ENCODE results near the gene CEP41. TPM values are rescaled to one million over a fixed set of nuclear protein-coding genes. Genes with fewer than 3 reads are reported as not detected.
"Not testable (repeated sequence)": the region's sequence is repeated elsewhere in the genome, so short reads cannot be mapped to it uniquely, and the experiment has no call there.

The CEP41 gene
- polyA plus RNA-seq, 1 donor from 2014 or later: 6.0 TPM

DNA sequence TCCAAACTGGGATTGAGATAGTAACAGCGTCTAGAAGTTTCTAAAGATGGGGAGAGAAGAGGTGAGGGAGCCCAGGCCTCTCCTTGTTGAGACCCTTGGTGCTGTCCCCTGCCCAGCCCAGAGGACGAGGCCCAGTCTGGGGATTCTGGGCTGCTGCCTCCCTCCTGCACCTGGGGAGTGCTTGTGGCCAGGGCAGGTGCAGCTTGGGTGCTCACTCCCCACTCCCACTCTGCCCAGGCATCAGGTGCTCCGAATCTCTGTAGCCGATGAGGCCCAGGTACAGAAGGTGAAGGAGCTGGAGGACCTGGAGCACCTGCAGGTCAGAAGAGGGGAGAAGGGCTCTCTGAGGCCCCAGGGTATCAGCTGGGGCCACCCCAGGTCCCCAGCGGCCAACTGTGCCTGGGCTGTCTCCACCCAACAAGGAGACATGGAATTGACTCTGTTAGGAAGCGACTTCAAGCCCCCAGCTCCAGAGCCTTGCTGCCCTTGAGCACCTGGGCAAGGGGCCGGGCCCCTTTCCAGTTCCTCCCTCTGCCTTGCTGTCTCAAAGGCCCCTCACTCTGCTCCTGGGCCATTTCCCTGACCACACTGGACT lies 59.9 kb downstream of the CEP41 start:
- Mint-ChIP-seq H3K27me3 (peaks cover 5% of the 10 kb centered on the region), H3K36me3 (no peaks in the 10 kb centered on the region), H3K4me1 (no peaks in the 10 kb centered on the region), H3K27ac (no peak overlapping the region), H3K4me3 (no peak overlapping the region), H3K9me3 (peaks cover 2 to 7% (median 5%) of the 10 kb centered on the region in 3 donors)

- Mint-ChIP-seq H3K4me1 (no peaks in the 10 kb centered on the region), H3K9me3 (peaks cover 2 to 7% (median 5%) of the 10 kb centered on the region in 3 donors), H3K4me3 (no peak within 1 kb of the TSS), H3K27me3 (peaks cover 5% of the 10 kb centered on the region), H3K36me3 (no peaks in the 10 kb centered on the region), H3K27ac (no peak within 1 kb of the TSS)
Measured at GRCh38 chr7:130379921-130380860, 60.6 kb downstream of the CEP41 start, which contains the start of gene CPA1. Gene CPA1, plus strand, starts transcription at chr7:130380494. Its CDS starts 27 bp downstream, at chr7:130380521.

- Mint-ChIP-seq H3K27me3 (peaks cover 5% of the 10 kb centered on the region), H3K4me1 (no peaks in the 10 kb centered on the region), H3K4me3 (no peak overlapping the region), H3K9me3 (peaks cover 2 to 7% (median 5%) of the 10 kb centered on the region in 3 donors), H3K27ac (no peak overlapping the region), H3K36me3 (no peaks in the 10 kb centered on the region)
Measured at GRCh38 chr7:130379532-130379920, 61.3 kb downstream of the CEP41 start.

GRCh38 chr7:130379019-130379418 lies 61.8 kb downstream of the CEP41 start:
- H3K4me1 Mint-ChIP-seq: no peaks in the 10 kb centered on the region
- peaks cover 2 to 7% (median 5%) of the 10 kb centered on the region in 3 donors for H3K9me3 Mint-ChIP-seq
- H3K27ac Mint-ChIP-seq: no peak overlapping the region
- no peaks in the 10 kb centered on the region for H3K36me3 Mint-ChIP-seq
- H3K27me3 Mint-ChIP-seq: peaks cover 5% of the 10 kb centered on the region
- no peak overlapping the region for H3K4me3 Mint-ChIP-seq

GRCh38 chr7:130377178-130377577 lies 63.6 kb downstream of the CEP41 start:
- Mint-ChIP-seq H3K9me3 (peaks cover 2 to 7% (median 5%) of the 10 kb centered on the region in 3 donors), H3K4me1 (no peaks in the 10 kb centered on the region), H3K27ac (no peak overlapping the region), H3K36me3 (no peaks in the 10 kb centered on the region), H3K27me3 (peaks cover 2% of the 10 kb centered on the region), H3K4me3 (no peak overlapping the region)

GRCh38 chr7:130376461-130376860 lies 64.4 kb downstream of the CEP41 start:
- H3K36me3 Mint-ChIP-seq, H3K27ac Mint-ChIP-seq, H3K27me3 Mint-ChIP-seq, H3K4me3 Mint-ChIP-seq, H3K4me1 Mint-ChIP-seq, H3K9me3 Mint-ChIP-seq: not testable (repeated sequence)

GRCh38 chr7:130374507-130374906 lies 66.3 kb downstream of the CEP41 start:
- Mint-ChIP-seq H3K4me1 (peaks cover 0 to under 1% (median under 1%) of the 10 kb centered on the region in 3 donors), H3K4me3 (no peak overlapping the region), H3K36me3 (peaks cover 2% of the 10 kb centered on the region), H3K9me3 (peaks cover 2 to 7% (median 5%) of the 10 kb centered on the region in 3 donors), H3K27me3 (no peaks in the 10 kb centered on the region), H3K27ac (no peak overlapping the region)

DNA sequence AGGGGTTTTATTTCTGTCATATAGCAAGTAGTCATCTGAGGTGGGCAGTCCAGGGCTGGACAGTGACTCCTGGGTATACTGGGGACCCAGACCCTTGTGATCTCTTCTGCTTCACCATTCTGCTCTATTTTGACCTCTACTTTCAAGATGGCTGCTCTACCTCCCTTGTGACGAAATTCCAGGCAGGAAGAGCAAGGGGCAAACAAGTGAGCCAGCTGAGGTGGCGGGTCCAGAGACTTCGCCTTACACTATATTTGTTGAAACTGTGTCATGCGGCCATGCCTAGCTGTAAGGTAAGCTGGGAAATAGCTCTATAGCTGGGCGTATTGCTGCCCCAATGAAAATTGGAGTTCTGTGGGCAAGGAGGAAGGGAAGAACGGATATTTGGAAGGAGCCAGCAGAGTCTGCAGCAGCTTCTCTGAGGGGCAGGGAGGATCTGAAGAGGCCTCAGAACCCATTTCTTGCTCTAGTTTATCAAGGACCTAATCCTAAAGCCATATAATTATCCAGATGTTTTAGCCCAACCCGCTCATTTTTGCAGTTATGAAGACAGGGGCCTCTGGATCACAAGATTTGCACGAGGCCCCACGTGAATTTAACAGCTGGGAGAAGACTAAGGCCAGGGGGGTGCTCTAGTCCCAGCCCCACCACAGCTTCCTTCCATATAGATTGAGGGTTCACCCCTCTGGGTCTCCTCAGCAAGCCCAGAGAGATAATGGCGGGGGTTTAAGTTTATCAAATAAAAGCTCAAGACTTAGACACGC lies 68.2 kb downstream of the CEP41 start:
- Mint-ChIP-seq H3K36me3 (peaks cover 2% of the 10 kb centered on the region), H3K4me1 (peaks cover 0 to 3% (median 3%) of the 10 kb centered on the region in 3 donors), H3K27me3 (no peaks in the 10 kb centered on the region), H3K27ac (no peak overlapping the region), H3K9me3 (peaks cover 2 to 7% (median 5%) of the 10 kb centered on the region in 3 donors), H3K4me3 (no peak overlapping the region)

GRCh38 chr7:130371046-130371445 lies 69.8 kb downstream of the CEP41 start:
- H3K27me3 Mint-ChIP-seq: no peaks in the 10 kb centered on the region
- H3K4me1 Mint-ChIP-seq: peaks cover 0 to 3% (median 3%) of the 10 kb centered on the region in 3 donors
- H3K36me3 Mint-ChIP-seq: peaks cover 2% of the 10 kb centered on the region
- no peak overlapping the region for H3K4me3 Mint-ChIP-seq
- no peak overlapping the region for H3K27ac Mint-ChIP-seq
- peaks cover 0 to under 1% (median 0%) of the 10 kb centered on the region in 3 donors for H3K9me3 Mint-ChIP-seq

DNA sequence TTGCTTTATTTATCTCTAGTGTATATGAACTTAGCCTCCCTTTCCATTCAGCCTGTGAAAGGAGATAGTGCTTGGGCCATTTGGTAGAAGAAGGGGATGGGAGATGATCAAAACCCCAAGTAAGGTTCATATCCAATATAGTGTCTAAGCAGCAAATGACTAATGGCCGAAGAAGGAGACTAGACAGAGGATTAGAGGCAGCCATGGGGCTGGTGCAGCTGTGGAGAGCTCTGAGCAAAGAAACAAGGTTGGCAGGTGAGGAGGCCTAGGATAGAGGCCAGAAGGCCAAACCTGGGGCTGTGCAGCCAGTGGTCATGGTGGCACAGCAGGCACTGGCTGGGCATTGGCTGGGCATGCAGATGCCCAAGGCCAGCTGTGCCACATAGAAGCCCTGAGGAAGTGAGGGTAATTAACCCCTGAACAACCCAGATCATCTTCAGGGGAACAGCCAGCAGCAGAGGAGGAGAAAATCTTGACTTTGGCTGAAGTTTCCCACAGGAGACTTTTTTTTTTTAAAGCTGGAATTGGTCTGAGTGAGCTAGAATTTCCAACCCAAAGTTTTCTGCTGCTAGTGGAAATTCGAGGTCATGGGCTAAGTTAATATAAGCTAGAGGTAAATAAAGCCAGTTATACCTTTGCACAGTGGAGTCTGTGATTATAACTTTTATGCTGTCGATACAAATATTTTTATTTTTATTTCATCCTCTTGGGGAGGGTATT lies 70.8 kb downstream of the CEP41 start:
- H3K4me1 Mint-ChIP-seq: peaks cover 0 to 5% (median 3%) of the 10 kb centered on the region in 3 donors

DNA sequence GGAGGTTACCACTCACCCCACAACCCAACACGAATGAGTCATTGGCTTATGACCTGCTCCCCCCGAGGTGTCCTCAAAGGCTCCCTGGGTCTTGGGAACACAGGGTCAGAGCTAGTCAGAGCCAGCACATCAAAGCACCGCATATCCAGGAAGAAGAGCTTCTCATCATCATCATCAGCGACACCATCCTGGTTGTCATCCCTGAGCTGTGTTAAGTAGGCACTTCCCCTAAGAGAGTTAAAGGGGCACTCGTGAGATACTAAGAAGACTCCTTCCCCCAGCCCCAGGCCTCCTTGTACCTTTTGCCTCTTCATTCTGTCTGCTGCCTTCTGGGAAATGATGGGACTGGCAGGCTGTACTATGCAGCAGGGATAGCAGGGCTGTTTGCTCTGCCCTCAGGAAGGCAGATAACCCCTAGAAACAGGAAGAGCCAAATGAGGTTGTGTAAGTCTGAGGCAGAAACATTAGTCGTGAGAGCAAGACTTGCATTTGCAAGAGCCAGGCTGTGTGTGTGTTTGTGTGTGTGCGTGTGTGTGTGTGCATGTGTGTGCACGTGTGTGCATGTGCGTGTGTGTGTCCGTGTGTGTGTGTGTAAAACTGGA lies 71.6 kb downstream of the CEP41 start:
- Mint-ChIP-seq H3K27ac (no peak overlapping the region), H3K4me3 (no peak overlapping the region), H3K36me3 (peaks cover 2% of the 10 kb centered on the region), H3K27me3 (no peaks in the 10 kb centered on the region), H3K4me1 (peaks cover 0 to 5% (median 3%) of the 10 kb centered on the region in 3 donors), H3K9me3 (no peaks in the 10 kb centered on the region)

More for the DNA sequence above, 70.8 kb downstream of the CEP41 start:
- Mint-ChIP-seq H3K27ac (no peak overlapping the region), H3K9me3 (no peaks in the 10 kb centered on the region), H3K4me3 (no peak overlapping the region), H3K27me3 (no peaks in the 10 kb centered on the region), H3K36me3 (peaks cover 2% of the 10 kb centered on the region)

DNA sequence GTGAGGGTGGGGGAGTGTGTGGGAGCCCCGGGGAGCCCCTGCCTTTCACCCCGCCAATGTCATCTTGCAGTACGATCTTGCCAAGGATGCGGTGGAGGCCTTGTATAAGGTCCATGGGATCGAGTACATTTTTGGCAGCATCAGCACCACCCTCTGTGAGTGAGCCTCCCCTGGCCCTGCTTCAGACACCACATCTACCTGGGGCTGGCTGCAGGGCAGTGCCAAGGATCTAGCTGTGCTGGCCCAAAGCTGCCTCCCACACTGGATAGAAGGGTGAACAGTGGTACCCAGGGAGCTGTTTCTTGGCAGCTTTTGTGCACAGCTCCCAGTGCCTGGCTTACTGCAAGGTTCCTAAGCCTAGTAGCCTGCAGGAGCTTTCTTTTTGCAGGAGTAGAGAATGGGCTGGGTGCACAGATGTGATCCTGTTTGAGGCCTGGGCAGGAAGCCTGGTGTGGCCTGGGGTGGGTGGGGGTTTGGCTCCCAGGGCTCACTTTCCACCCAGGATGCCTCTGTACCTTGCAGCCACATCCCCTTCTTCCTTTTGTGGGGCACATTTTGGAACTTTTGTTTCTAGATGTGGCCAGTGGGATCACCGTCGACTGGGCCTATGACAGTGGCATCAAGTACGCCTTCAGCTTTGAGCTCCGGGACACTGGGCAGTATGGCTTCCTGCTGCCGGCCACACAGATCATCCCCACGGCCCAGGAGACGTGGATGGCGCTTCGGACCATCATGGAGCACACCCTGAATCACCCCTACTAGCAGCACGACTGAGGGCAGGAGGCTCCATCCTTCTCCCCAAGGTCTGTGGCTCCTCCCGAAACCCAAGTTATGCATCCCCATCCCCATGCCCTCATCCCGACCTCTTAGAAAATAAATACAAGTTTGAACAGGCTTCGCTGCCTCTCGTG lies 72.7 kb downstream of the CEP41 start:
- H3K4me3 Mint-ChIP-seq: no peak overlapping the region
- no peak overlapping the region for H3K27ac Mint-ChIP-seq
- H3K36me3 Mint-ChIP-seq: peaks cover 2% of the 10 kb centered on the region
- H3K27me3 Mint-ChIP-seq: no peaks in the 10 kb centered on the region
- peaks cover 0 to 5% (median 3%) of the 10 kb centered on the region in 3 donors for H3K4me1 Mint-ChIP-seq
- H3K9me3 Mint-ChIP-seq: no peaks in the 10 kb centered on the region

DNA sequence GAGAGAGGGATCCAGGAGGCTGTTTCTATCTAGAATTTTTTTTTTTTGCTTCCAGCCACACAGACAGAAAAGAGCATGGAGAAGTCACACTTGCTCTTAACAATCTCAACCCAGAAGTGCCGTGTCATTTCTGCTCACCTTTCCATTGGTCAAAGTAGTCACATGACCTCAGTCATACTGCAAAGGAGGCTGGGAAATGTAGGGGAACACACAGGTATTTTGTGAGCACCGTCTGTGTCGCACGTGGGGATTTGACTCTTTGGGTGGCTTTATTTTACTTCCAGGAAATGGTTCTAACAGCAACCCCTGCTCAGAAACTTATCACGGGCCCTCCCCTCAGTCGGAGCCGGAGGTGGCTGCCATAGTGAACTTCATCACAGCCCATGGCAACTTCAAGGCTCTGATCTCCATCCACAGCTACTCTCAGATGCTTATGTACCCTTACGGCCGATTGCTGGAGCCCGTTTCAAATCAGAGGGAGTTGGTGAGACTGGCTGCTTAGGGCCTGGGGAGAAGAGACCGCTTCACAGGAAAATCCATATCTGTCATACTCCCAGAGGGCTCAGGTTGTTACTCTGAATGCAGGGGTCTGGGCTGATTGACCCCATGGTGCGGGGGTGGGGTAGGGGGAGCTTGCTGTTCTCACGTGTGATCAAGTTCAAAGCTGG lies 73.6 kb downstream of the CEP41 start:
- Mint-ChIP-seq H3K27ac (no peak overlapping the region), H3K4me3 (no peak overlapping the region)

More for the DNA sequence above, 73.6 kb downstream of the CEP41 start:
- H3K36me3 Mint-ChIP-seq: peaks cover 2% of the 10 kb centered on the region
- H3K27me3 Mint-ChIP-seq: no peaks in the 10 kb centered on the region
- peaks cover 0 to 5% (median 3%) of the 10 kb centered on the region in 3 donors for H3K4me1 Mint-ChIP-seq
- no peaks in the 10 kb centered on the region for H3K9me3 Mint-ChIP-seq
